Stimulated activated CD4-positive, alpha-beta T cell treated with anti-CD3 and anti-CD28 coated beads, Interleukin-2, amount 100 ng/mL, for 4 hours (primary cell): ENCODE results near the gene MSH6.
"Not testable (repeated sequence)": the region's sequence is repeated elsewhere in the genome, so short reads cannot be mapped to it uniquely, and the experiment has no call there.

Source experiments
- DNase-seq: peaks from one replicate; pipeline ENCODE4 v3.0.0-alpha.2; 2020; ENCODE audit warnings: low read depth

Gene MSH6

DNA sequence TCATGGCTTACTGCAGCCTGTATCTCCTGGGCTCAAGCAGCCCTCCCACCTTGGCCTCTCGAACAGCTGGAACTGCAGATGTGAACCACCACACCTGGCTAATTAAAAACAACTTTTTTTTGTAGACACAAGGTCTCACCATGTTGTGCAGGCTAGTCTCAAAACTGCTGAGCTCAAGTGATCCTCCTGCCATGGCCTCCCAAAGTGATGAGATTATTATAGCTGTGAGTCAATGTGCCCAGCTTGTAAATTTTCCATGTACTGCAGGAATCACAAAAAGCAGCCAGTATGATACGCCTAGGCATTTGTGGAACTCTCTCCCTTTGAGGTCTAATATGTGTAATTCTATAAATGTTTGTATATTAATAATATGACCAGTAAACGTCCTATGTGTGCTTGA lies 59.9 kb downstream of the MSH6 start:
- no peak for DNase-seq

- DNase-seq, result no peak
These were observed 60.5 kb downstream of the MSH6 start for GRCh38 chr2:47843407-47843806.

GRCh38 chr2:47844162-47844561 lies 61.2 kb downstream of the MSH6 start:
- no peak for DNase-seq

- no peak for DNase-seq
These were observed 66.4 kb downstream of the MSH6 start for GRCh38 chr2:47849368-47849767.

DNA sequence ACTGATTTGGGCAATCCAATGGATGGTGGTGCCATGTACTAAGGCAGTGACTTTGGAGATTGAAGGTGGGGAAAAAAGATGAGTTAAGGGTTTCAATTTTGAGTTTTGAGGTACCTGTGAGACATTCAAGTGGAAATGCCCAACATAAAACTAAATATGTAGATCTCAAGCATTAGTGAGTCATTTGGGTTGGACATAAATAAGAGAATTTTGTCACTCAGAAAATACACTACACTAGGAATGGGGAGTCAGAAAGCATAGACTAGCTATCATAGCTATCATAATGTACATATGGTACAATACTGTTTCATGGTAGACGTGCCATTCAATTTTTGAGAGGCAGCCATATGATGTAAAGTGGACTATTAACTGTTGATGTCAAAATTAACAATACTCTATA lies 67.3 kb downstream of the MSH6 start:
- no peak for DNase-seq

- not testable (repeated sequence) for DNase-seq
These were observed 70.3 kb downstream of the MSH6 start for GRCh38 chr2:47853067-47853777.
